ENCODE measurements around the gene TRIM74. TPM values are rescaled to one million over a fixed set of nuclear protein-coding genes. Genes with fewer than 3 reads are reported as not detected.
"Not testable (repeated sequence)": the region's sequence is repeated elsewhere in the genome, so short reads cannot be mapped to it uniquely, and the experiment has no call there.

Gene TRIM74
- total and polyA plus RNA-seq, 2 of the 8 experiments (the other 6 are each of a cell fraction or from before 2014, with no cell fraction given), result 0.52 TPM; not detected in 1

GRCh38 chr7:72969688-72970087, 422 bp upstream of the TRIM74 start:
- H3K23me2 ChIP-seq (ENCODE audit: low read depth, low read length); H2AFZ ChIP-seq (ENCODE audit: low read length); H2BK12ac ChIP-seq (ENCODE audit: low read depth, low read length); H3K9ac ChIP-seq (replicated peaks in 1 of 4; ENCODE audit: extremely low read depth in 1 of 4, low read depth in 3 of 4, low read length in 3 of 4); H2AK5ac ChIP-seq (ENCODE audit: low read depth, low read length); H3K56ac ChIP-seq (replicated peaks; ENCODE audit: insufficient read length, low read depth, low read length); H4K91ac ChIP-seq (replicated peaks; ENCODE audit: insufficient read length, low read length); H4K8ac ChIP-seq (ENCODE audit: extremely low read depth, insufficient read depth, low read length); H2BK15ac ChIP-seq (ENCODE audit: low read length); POLR2A ChIA-PET (ENCODE audit: partially characterized antibody); H3K4me1 ChIP-seq (replicated peaks in 1 of 4; ENCODE audit: control insufficient read depth in 3 of 4, insufficient read depth in 4 of 4, low read length in 3 of 4); H3K4ac ChIP-seq (replicated peaks; ENCODE audit: insufficient read length, low read depth, low read length); H3K79me2 ChIP-seq (ENCODE audit: control insufficient read depth in 1 of 2, insufficient read depth in 2 of 2, low read length in 2 of 2); H2BK5ac ChIP-seq (ENCODE audit: low read depth, low read length); H3K27me3 ChIP-seq (replicated peaks in 1 of 4; ENCODE audit: control insufficient read depth in 3 of 4, extremely low read depth in 1 of 4, insufficient read depth in 3 of 4, low read length in 3 of 4); CTCF ChIA-PET (ENCODE audit: partially characterized antibody); H3K9me3 ChIP-seq (ENCODE audit: insufficient read depth in 2 of 2, low read depth in 1 of 2, low read length in 1 of 2); H3K4me3 ChIP-seq (ENCODE audit: extremely low read depth in 1 of 4, insufficient read depth in 2 of 4, low read depth in 3 of 4, low read length in 4 of 4); H4K20me1 ChIP-seq (replicated peaks in 1 of 2; ENCODE audit: control insufficient read depth in 1 of 2, insufficient read depth in 2 of 2, low read length in 2 of 2); H3K18ac ChIP-seq (ENCODE audit: extremely low read depth, low read length); H3K79me1 ChIP-seq (ENCODE audit: low read depth, low read length); H3K23ac ChIP-seq (ENCODE audit: insufficient read length); H2BK20ac ChIP-seq (ENCODE audit: low read length); H3K27ac ChIP-seq (ENCODE audit: low read depth, low read length); H3K14ac ChIP-seq (ENCODE audit: insufficient read length); H4K5ac ChIP-seq (ENCODE audit: insufficient read length, low read depth, low read length); H2BK120ac ChIP-seq (replicated peaks; ENCODE audit: low read depth, low read length); H3K4me2 ChIP-seq (ENCODE audit: insufficient read depth in 1 of 2, low read depth in 2 of 2, low read length in 2 of 2); H3K36me3 ChIP-seq (ENCODE audit: control insufficient read depth in 2 of 4, insufficient read depth in 4 of 4, low read length in 3 of 4); FAIRE-seq; DNase-seq (ENCODE audit: low read depth in 1 of 2, low spot score in 2 of 2): not testable (repeated sequence)
- 88% methylated on average over 8 of the region's 29 CpGs; no CpG with 5 or more reads in 1 of the 2 experiments for WGBS, 2 experiments (ENCODE audit: extremely low coverage in 1 of 2, insufficient coverage in 1 of 2, insufficient read length in 1 of 2, insufficient replicate concordance in 2 of 2, low coverage in 1 of 2, low lambda C conversion rate in 2 of 2, missing lambda C conversion rate in 1 of 2)

GRCh38 chr7:72966892-72967291, 2.4 kb downstream of the TRIM74 start:
- H4K5ac ChIP-seq (ENCODE audit: insufficient read length, low read depth, low read length), result not testable (repeated sequence)

More at GRCh38 chr7:72966892-72967291, 2.4 kb downstream of the TRIM74 start:
- 90% methylated on average over 2 of the region's 3 CpGs; no CpG with 5 or more reads in 1 of the 2 experiments for WGBS, 2 experiments (ENCODE audit: extremely low coverage in 1 of 2, insufficient coverage in 1 of 2, insufficient read length in 1 of 2, insufficient replicate concordance in 2 of 2, low coverage in 1 of 2, low lambda C conversion rate in 2 of 2, missing lambda C conversion rate in 1 of 2)
- H3K4me1 ChIP-seq (replicated peaks in 1 of 4; ENCODE audit: control insufficient read depth in 3 of 4, insufficient read depth in 4 of 4, low read length in 3 of 4); H2BK5ac ChIP-seq (ENCODE audit: low read depth, low read length); H2BK120ac ChIP-seq (replicated peaks; ENCODE audit: low read depth, low read length); H2BK20ac ChIP-seq (ENCODE audit: low read length); H3K4me2 ChIP-seq (ENCODE audit: insufficient read depth in 1 of 2, low read depth in 2 of 2, low read length in 2 of 2); H3K79me1 ChIP-seq (ENCODE audit: low read depth, low read length); FAIRE-seq; H3K18ac ChIP-seq (ENCODE audit: extremely low read depth, low read length); H3K9me3 ChIP-seq (ENCODE audit: insufficient read depth in 2 of 2, low read depth in 1 of 2, low read length in 1 of 2); H3K4ac ChIP-seq (replicated peaks; ENCODE audit: insufficient read length, low read depth, low read length); H4K8ac ChIP-seq (ENCODE audit: extremely low read depth, insufficient read depth, low read length); H3K56ac ChIP-seq (replicated peaks; ENCODE audit: insufficient read length, low read depth, low read length); H3K9ac ChIP-seq (replicated peaks in 1 of 4; ENCODE audit: extremely low read depth in 1 of 4, low read depth in 3 of 4, low read length in 3 of 4); H3K79me2 ChIP-seq (ENCODE audit: control insufficient read depth in 1 of 2, insufficient read depth in 2 of 2, low read length in 2 of 2); H4K20me1 ChIP-seq (replicated peaks in 1 of 2; ENCODE audit: control insufficient read depth in 1 of 2, insufficient read depth in 2 of 2, low read length in 2 of 2); H2AK5ac ChIP-seq (ENCODE audit: low read depth, low read length); H2BK12ac ChIP-seq (ENCODE audit: low read depth, low read length); H3K4me3 ChIP-seq (ENCODE audit: extremely low read depth in 1 of 4, insufficient read depth in 2 of 4, low read depth in 3 of 4, low read length in 4 of 4); H2AFZ ChIP-seq (ENCODE audit: low read length); H4K91ac ChIP-seq (replicated peaks; ENCODE audit: insufficient read length, low read length); H3K14ac ChIP-seq (ENCODE audit: insufficient read length); DNase-seq (ENCODE audit: low read depth in 1 of 2, low spot score in 2 of 2); CTCF ChIA-PET (ENCODE audit: partially characterized antibody); H3K23me2 ChIP-seq (ENCODE audit: low read depth, low read length); H2BK15ac ChIP-seq (ENCODE audit: low read length); H3K27ac ChIP-seq (ENCODE audit: low read depth, low read length); POLR2A ChIA-PET (ENCODE audit: partially characterized antibody); H3K36me3 ChIP-seq (ENCODE audit: control insufficient read depth in 2 of 4, insufficient read depth in 4 of 4, low read length in 3 of 4); H3K27me3 ChIP-seq (replicated peaks in 1 of 4; ENCODE audit: control insufficient read depth in 3 of 4, extremely low read depth in 1 of 4, insufficient read depth in 3 of 4, low read length in 3 of 4); H3K23ac ChIP-seq (ENCODE audit: insufficient read length): not testable (repeated sequence)
